Glutamatergic neuron (in vitro differentiated cells): ENCODE results near the gene VPS45. TPM values are rescaled to one million over a fixed set of nuclear protein-coding genes. Genes with fewer than 3 reads are reported as not detected.

Experiments used
- DNase-seq: peaks from one replicate; pipeline ENCODE4 v3.0.0; 2022
- H3K27ac Mint-ChIP-seq: one replicate; pipeline ENCODE4 v1.8.0; 2020; ENCODE audit warnings: mild to moderate bottlenecking, mixed read lengths, inconsistent platforms; ENCODE audit not compliant: unreplicated experiment
- H3K27me3 Mint-ChIP-seq: one replicate; pipeline ENCODE4 v1.8.0; 2020; ENCODE audit warnings: mild to moderate bottlenecking, moderate library complexity, mixed read lengths, inconsistent platforms; ENCODE audit not compliant: unreplicated experiment
- H3K36me3 Mint-ChIP-seq: one replicate; pipeline ENCODE4 v1.8.0; 2020; ENCODE audit warnings: mild to moderate bottlenecking, mixed read lengths, inconsistent platforms; ENCODE audit not compliant: unreplicated experiment
- H3K4me1 Mint-ChIP-seq: one replicate; pipeline ENCODE4 v1.8.0; 2020; ENCODE audit warnings: mild to moderate bottlenecking, low read depth, mixed read lengths, inconsistent platforms; ENCODE audit not compliant: unreplicated experiment
- H3K4me3 Mint-ChIP-seq: one replicate; pipeline ENCODE4 v1.8.0; 2020; ENCODE audit warnings: mild to moderate bottlenecking, mixed read lengths, inconsistent platforms; ENCODE audit not compliant: unreplicated experiment
- H3K9me3 Mint-ChIP-seq: one replicate; pipeline ENCODE4 v1.8.0; 2020; ENCODE audit warnings: mild to moderate bottlenecking, moderate library complexity, mixed read lengths, inconsistent platforms; ENCODE audit not compliant: unreplicated experiment
- total RNA-seq: library from RNA; stranded (reverse); fragmentation: NEBNext Ultra II Directional; extraction: Animal tissue kit (Norgen Biotek cat#: 25700); gene quantifications from one replicate; pipeline ENCODE4 v1.2.1, GENCODE V29; 2021; ENCODE audit not compliant: unreplicated experiment
- TF ChIP-seq, protein P1 (sequence below): fragments of 200-600 bp; sonication (generic); IDR thresholded peaks from one replicate; pipeline ENCODE4 v1.5.0; 2021; ENCODE audit not compliant: partially characterized antibody, unreplicated experiment

Gene VPS45
- total RNA-seq, 1 donor from 2014 or later = 60.0 TPM

DNA sequence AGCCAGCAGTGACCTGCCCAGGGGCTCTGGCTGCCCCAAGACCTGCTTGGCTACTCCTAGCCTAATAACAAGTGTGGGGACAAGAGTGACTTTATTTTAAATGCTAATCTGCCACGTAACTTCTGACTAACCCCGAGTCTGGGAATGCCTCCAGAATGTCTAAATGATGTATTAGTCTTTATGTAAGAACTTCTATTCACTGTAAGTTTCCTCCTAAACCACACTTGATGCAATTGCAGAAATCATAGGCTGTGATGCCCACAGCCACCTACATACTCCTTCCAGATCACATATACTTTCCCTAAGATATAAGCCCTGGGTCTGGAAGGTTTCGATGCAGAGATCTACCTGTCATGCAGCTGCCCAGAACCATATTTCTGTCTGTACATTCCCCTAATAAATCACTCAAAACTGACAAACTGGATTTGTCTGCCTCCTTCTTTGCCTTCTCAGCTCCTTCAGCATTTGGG is 5.9 kb upstream of the VPS45 start:
- Mint-ChIP-seq H3K9me3 (no peaks in the 10 kb centered on the region), H3K27me3 (peaks cover 1% of the 10 kb centered on the region), H3K4me1 (no peaks in the 10 kb centered on the region), H3K36me3 (no peaks in the 10 kb centered on the region), H3K4me3 (no peak overlapping the region), H3K27ac (no peak overlapping the region)
- no peak for DNase-seq
- TF ChIP-seq, protein P1, sequence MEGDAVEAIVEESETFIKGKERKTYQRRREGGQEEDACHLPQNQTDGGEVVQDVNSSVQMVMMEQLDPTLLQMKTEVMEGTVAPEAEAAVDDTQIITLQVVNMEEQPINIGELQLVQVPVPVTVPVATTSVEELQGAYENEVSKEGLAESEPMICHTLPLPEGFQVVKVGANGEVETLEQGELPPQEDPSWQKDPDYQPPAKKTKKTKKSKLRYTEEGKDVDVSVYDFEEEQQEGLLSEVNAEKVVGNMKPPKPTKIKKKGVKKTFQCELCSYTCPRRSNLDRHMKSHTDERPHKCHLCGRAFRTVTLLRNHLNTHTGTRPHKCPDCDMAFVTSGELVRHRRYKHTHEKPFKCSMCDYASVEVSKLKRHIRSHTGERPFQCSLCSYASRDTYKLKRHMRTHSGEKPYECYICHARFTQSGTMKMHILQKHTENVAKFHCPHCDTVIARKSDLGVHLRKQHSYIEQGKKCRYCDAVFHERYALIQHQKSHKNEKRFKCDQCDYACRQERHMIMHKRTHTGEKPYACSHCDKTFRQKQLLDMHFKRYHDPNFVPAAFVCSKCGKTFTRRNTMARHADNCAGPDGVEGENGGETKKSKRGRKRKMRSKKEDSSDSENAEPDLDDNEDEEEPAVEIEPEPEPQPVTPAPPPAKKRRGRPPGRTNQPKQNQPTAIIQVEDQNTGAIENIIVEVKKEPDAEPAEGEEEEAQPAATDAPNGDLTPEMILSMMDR = no peak

DNA sequence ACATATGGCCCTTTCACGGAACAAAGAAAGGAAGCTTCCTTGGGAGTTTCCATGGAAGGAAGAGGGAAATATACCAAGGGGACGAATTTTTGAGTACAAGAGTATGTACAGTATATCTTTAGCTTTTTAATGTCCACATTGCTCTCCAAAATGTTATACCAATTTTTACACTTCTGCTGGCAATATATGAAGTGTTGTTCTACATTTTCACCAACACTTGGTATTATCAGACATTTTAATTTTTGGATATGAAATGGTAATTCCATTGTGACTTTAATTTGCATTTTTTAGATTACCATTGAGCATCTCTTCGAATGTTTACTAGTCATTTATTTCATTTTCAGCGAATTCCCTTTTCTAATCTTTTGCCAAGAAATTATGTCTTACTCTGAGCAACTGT is 5.5 kb upstream of the VPS45 start:
- TF ChIP-seq, protein P1 = no peak
- no peaks in the 10 kb centered on the region for H3K36me3 Mint-ChIP-seq
- H3K27me3 Mint-ChIP-seq = peaks cover 1% of the 10 kb centered on the region
- H3K9me3 Mint-ChIP-seq = peaks cover 1% of the 10 kb centered on the region
- H3K4me1 Mint-ChIP-seq = no peaks in the 10 kb centered on the region
- H3K4me3 Mint-ChIP-seq = no peak overlapping the region
- H3K27ac Mint-ChIP-seq = no peak overlapping the region
- DNase-seq = no peak

DNA sequence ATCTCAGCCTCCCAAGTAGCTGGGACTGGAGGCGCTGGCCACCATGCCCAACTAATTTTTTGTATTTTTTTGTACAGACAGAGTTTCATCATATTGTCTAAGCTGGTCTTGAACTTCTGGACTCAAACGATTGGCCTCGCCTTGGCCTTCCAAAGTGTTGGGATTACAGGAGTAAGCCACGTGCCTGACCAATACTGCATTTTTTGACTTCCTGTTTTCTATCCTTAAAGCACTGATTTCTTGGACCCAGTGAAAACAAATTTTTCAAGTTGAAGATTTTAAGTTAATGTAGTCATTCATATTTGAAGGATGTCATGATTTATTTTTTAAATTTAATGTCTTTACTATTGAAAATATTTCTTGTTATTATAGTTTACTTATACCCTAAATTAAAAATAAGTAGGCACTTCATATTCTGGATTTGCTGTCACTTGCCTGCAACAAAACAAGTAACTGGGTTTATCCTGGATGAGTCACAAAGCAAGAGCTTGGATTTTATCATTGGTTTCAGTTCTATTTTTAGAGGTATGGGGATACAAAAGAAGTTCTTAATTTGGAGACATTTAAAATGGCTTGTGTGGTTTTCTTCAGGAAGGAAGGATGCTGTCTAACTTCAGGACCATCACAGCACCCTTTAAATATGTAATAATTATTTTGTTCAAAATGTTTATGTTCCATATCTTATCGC is 2.2 kb upstream of the VPS45 start:
- peaks cover 5% of the 10 kb centered on the region for H3K9me3 Mint-ChIP-seq
- no peak for DNase-seq
- H3K4me1 Mint-ChIP-seq = peaks cover 10% of the 10 kb centered on the region
- no peak overlapping the region for H3K27ac Mint-ChIP-seq
- H3K4me3 Mint-ChIP-seq = no peak overlapping the region
- H3K36me3 Mint-ChIP-seq = no peaks in the 10 kb centered on the region
- H3K27me3 Mint-ChIP-seq = peaks cover 1% of the 10 kb centered on the region
- TF ChIP-seq, protein P1 = no peak

DNA sequence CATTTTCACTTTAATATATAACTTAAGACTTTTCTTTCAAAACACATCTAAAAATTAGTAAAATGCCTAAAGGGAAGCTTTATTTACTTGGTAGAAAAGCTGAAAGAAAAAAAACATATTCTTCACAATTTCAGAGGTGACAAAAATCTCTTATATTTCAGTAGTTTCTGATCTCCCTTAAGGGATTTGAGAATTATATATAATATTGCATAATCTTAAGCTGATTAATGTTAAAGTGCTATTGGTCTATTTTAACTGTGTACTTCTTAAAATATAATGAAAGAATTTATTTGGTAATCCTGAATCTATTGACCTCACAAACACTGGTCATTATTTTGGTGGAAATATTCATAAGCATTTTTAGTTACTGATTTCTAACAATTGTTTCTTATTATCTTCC is 1.2 kb upstream of the VPS45 start:
- Mint-ChIP-seq H3K27ac (peak overlapping the region; percentile 99), H3K4me3 (peak overlapping the region; percentile 95), H3K9me3 (peaks cover 5% of the 10 kb centered on the region), H3K4me1 (peaks cover 10% of the 10 kb centered on the region), H3K36me3 (no peaks in the 10 kb centered on the region), H3K27me3 (peaks cover 1% of the 10 kb centered on the region)
- TF ChIP-seq, protein P1 = no peak
- no peak for DNase-seq

DNA sequence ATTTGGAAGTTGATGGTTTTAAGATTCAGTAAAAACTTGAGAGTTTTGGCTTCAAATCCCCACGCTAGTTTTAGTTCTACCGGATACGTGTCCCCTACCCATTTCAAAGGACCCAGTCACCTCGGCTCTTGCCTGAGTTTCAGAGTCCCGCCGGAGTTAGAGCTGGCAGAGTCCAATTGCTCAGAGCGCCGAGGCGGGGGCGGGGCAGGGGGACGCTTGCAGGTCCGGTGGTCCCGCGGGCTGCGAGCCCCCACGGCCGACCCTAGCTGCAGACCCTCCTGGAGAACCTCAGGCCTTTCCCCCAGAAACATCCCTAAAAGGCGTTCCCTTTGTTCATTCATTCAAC is 765 bp upstream of the VPS45 start:
- H3K9me3 Mint-ChIP-seq = peaks cover 5% of the 10 kb centered on the region
- peaks cover 1% of the 10 kb centered on the region for H3K27me3 Mint-ChIP-seq
- peak; percentile 57 for DNase-seq
- H3K4me3 Mint-ChIP-seq = peak overlapping the region; percentile 95
- peaks cover 10% of the 10 kb centered on the region for H3K4me1 Mint-ChIP-seq
- H3K27ac Mint-ChIP-seq = peak overlapping the region; percentile 99
- TF ChIP-seq, protein P1 = no peak
- no peaks in the 10 kb centered on the region for H3K36me3 Mint-ChIP-seq
